K562 (cell line): ENCODE data around the gene ACO2. TPM values are rescaled to one million over a fixed set of nuclear protein-coding genes. Genes with fewer than 3 reads are reported as not detected.

ENCODE experiments used
- CCNT2 ChIP-seq: IDR thresholded peaks from 2 replicates; pipeline ENCODE4 v1.6.1; 2011; ENCODE audit warnings: borderline replicate concordance, low read depth, mild to moderate bottlenecking, moderate library complexity, mixed read lengths, low read length; ENCODE audit not compliant: insufficient read length; ENCODE audit errors: extremely low read depth
- E2F8 ChIP-seq: fragments of 450-650 bp; IDR thresholded peaks from 2 replicates; pipeline ENCODE4 v1.7.1; 2018; ENCODE audit warnings: mild to moderate bottlenecking, low read depth; ENCODE audit not compliant: partially characterized antibody
- E4F1 ChIP-seq: fragments of 250-450 bp; sonication (Bioruptor Pico); IDR thresholded peaks from 2 replicates; pipeline ENCODE4 v1.5.0; 2021; ENCODE audit warnings: mild to moderate bottlenecking, borderline replicate concordance
- MEF2A ChIP-seq: IDR thresholded peaks from 2 replicates; pipeline ENCODE4 v1.6.1; 2011; ENCODE audit warnings: low read depth, mild to moderate bottlenecking, low read length, moderate library complexity; ENCODE audit not compliant: control insufficient read depth
- MYC ChIP-seq, 2 experiments: fragments of 250-450 bp in 1 of 2; sonication (Bioruptor Pico) in 1 of 2; IDR thresholded peaks; 2 replicates each; pipeline versions ENCODE4 v1.5.1 to v1.6.1; 2012 to 2021; ENCODE audit warnings: low read depth in 2 of 2, borderline replicate concordance in 1 of 2, improper control_type of control experiment in 1 of 2, low read length in 1 of 2, mild to moderate bottlenecking in 1 of 2, moderate library complexity in 1 of 2
- PCBP1 ChIP-seq: fragments of 200-400 bp; formaldehyde crosslinking; IDR thresholded peaks from 2 replicates; pipeline ENCODE4 v1.6.1; 2018; ENCODE audit warnings: mild to moderate bottlenecking, low read depth, low read length; ENCODE audit not compliant: poor library complexity, severe bottlenecking
- POLR2G ChIP-seq: fragments of 200-400 bp; formaldehyde crosslinking; IDR thresholded peaks from 2 replicates; pipeline ENCODE4 v1.6.1; 2017; ENCODE audit warnings: low read depth, mild to moderate bottlenecking, antibody characterized with exemption, low read length, moderate library complexity
- RNF219 ChIP-seq: fragments of 250-450 bp; sonication (Bioruptor Pico); IDR thresholded peaks from 2 replicates; pipeline ENCODE4 v1.5.0; 2022; ENCODE audit warnings: mild to moderate bottlenecking
- SMC3 ChIP-seq: conservative IDR thresholded peaks from 2 replicates; pipeline ENCODE4 v1.6.1; 2011; ENCODE audit warnings: low read depth, low read length, improper control_type of control experiment; ENCODE audit not compliant: insufficient read depth
- STAG1 ChIP-seq: sonication (generic); formaldehyde crosslinking; IDR thresholded peaks from 2 replicates; pipeline ENCODE4 v1.5.0; 2020; ENCODE audit warnings: missing genetic modification reagents, borderline replicate concordance
- ZFP30 ChIP-seq: fragments of 250-450 bp; sonication (Bioruptor Pico); IDR thresholded peaks from 2 replicates; pipeline ENCODE4 v1.8.0; 2022; ENCODE audit warnings: moderate library complexity, mild to moderate bottlenecking, inconsistent platforms, borderline replicate concordance
- ZNF12 ChIP-seq: sonication (generic); formaldehyde crosslinking; IDR thresholded peaks from 2 replicates; pipeline ENCODE4 v1.4.0; 2020; ENCODE audit warnings: mild to moderate bottlenecking, missing genetic modification reagents
- ZNF280B ChIP-seq: fragments of 250-450 bp; sonication (Bioruptor Pico); IDR thresholded peaks from 2 replicates; pipeline ENCODE4 v1.5.1; 2021; ENCODE audit warnings: mild to moderate bottlenecking
- ZNF3 ChIP-seq: fragments of 250-450 bp; sonication (Bioruptor Pico); IDR thresholded peaks from 2 replicates; pipeline ENCODE4 v1.5.0; 2021; ENCODE audit warnings: mild to moderate bottlenecking, moderate library complexity
- ZNF668 ChIP-seq: fragments of 250-450 bp; sonication (Bioruptor Pico); IDR thresholded peaks from 2 replicates; pipeline ENCODE4 v1.8.0; 2022; ENCODE audit warnings: mild to moderate bottlenecking, inconsistent platforms
- polyA plus RNA-seq, 8 experiments: library from polyadenylated mRNA; depleted of rRNA in 4 of 8; stranded (reverse) in 5 of 8; unstranded in 3 of 8; fragments of >200 nt; fragmentation: Nextera tagmentation in 2 of 8; fragmentation: Illumina TruSeq in 1 of 8; extraction: Ambion mirVana in 2 of 8; extraction: Trizol in 1 of 8; gene quantifications; 2 replicates each; pipeline versions ENCODE4 v1.2.1 to v1.2.3, GENCODE V29; 2011 to 2014; ENCODE audit warnings: inconsistent platforms in 1 of 8, missing spikeins in 1 of 8
- total RNA-seq, 7 experiments: library from RNA; depleted of rRNA in 6 of 7; stranded (reverse); fragments of >200 nt in 6 of 7; fragmentation: Illumina TruSeq in 2 of 7; extraction: Trizol in 2 of 7; gene quantifications; 2 replicates each; pipeline versions ENCODE4 v1.2.1 to v1.2.3, GENCODE V29; 2011 to 2021; ENCODE audit warnings: low replicate concordance in 1 of 7

The ACO2 gene
- total and polyA plus RNA-seq, 9 of the 15 experiments (the other 6 are each of a cell fraction or from before 2014, with no cell fraction given) = 16.2 to 119 (median 43.2) TPM

GRCh38 chr22:41517172-41518047, 48.5 kb downstream of the ACO2 start (continued):
- TF ChIP-seq PCBP1 (no peak), ZNF280B (CRISPR knock-in tag) (no peak), RNF219 (CRISPR knock-in tag) (no peak), CCNT2 (no peak), ZNF668 (no peak), MYC (IDR thresholded peaks at IDR 0.05; ENCODE audit: low read depth, low read length) (no peak), MYC (CRISPR knock-in tag; IDR thresholded peaks at IDR 0.05; ENCODE audit: borderline replicate concordance, low read depth) (no peak), STAG1 (CRISPR knock-in tag) (peak; percentile 35; the same call in 1 of the 2 replicates), E2F8 (no peak), ZFP30 (CRISPR knock-in tag) (no peak), POLR2G (peak; percentile 49; the same call in 1 of the 2 replicates), ZNF3 (CRISPR knock-in tag) (no peak), ZNF12 (CRISPR knock-in tag) (no peak), MEF2A (no peak), E4F1 (CRISPR knock-in tag) (no peak), SMC3 (peak; percentile 46; the same call in 1 of the 2 replicates)
